ENCODE data around the gene PDZK1IP1.

The PDZK1IP1 gene

GRCh38 chr1:47207803-47208373, 18.1 kb upstream of the PDZK1IP1 start:
- TF ChIP-seq SIN3A (IDR thresholded peaks at IDR 0.05; ENCODE audit: borderline replicate concordance, insufficient read depth, low read length) (no peak), POLR2AphosphoS5 (IDR thresholded peaks at IDR 0.05; ENCODE audit: low read depth, low read length) (no peak)

- TF ChIP-seq SIN3A (IDR thresholded peaks at IDR 0.05; ENCODE audit: borderline replicate concordance, insufficient read depth, low read length): no peak
- no peak for TF ChIP-seq REST (IDR thresholded peaks at IDR 0.05; ENCODE audit: insufficient read depth in 1 of 2, low read depth in 2 of 2, low read length in 2 of 2)
- no peak for TF ChIP-seq TAF1 (IDR thresholded peaks at IDR 0.05; ENCODE audit: borderline replicate concordance, insufficient read depth, low read length)
- TF ChIP-seq FOXP2 (optimal IDR thresholded peaks at IDR 0.05; ENCODE audit: borderline replicate concordance, extremely low read depth, extremely low read length, insufficient read depth): no peak
- TF ChIP-seq POLR2AphosphoS5 (IDR thresholded peaks at IDR 0.05; ENCODE audit: low read depth, low read length): no peak
These were observed 16.1 kb upstream of the PDZK1IP1 start for GRCh38 chr1:47205918-47206317.

DNA sequence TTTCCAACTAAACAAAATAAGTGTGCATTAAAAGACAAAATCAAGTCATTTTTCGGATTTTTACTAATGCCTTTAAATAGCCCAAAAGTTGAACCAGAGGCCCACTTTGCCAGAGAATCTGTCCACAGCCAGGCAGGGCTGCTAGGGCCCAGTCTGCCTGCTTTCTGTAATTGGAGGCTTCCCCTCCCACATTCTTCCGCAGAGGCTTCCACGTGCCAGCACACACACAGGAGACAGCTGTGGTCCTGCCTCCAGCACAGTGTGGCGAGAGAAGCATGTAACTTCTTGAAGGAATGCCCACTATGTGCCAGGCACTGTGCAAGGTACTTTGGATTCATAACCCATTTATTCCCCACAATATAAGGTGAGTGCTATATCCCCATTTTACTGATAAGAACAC, 11.3 kb upstream of the PDZK1IP1 start:
- TF ChIP-seq FOXP2 (optimal IDR thresholded peaks at IDR 0.05; ENCODE audit: borderline replicate concordance, extremely low read depth, extremely low read length, insufficient read depth) (no peak), SIN3A (IDR thresholded peaks at IDR 0.05; ENCODE audit: borderline replicate concordance, insufficient read depth, low read length) (no peak), POLR2AphosphoS5 (IDR thresholded peaks at IDR 0.05; ENCODE audit: low read depth, low read length) (no peak), REST (IDR thresholded peaks at IDR 0.05; ENCODE audit: insufficient read depth in 1 of 2, low read depth in 2 of 2, low read length in 2 of 2) (no peak), TAF1 (IDR thresholded peaks at IDR 0.05; ENCODE audit: borderline replicate concordance, insufficient read depth, low read length) (no peak)

GRCh38 chr1:47198214-47198613, 8.4 kb upstream of the PDZK1IP1 start:
- TF ChIP-seq REST (IDR thresholded peaks at IDR 0.05; ENCODE audit: insufficient read depth in 1 of 2, low read depth in 2 of 2, low read length in 2 of 2): no peak
- no peak for TF ChIP-seq TAF1 (IDR thresholded peaks at IDR 0.05; ENCODE audit: borderline replicate concordance, insufficient read depth, low read length)
- TF ChIP-seq SIN3A (IDR thresholded peaks at IDR 0.05; ENCODE audit: borderline replicate concordance, insufficient read depth, low read length): no peak
- TF ChIP-seq FOXP2 (optimal IDR thresholded peaks at IDR 0.05; ENCODE audit: borderline replicate concordance, extremely low read depth, extremely low read length, insufficient read depth): no peak
- TF ChIP-seq POLR2AphosphoS5 (IDR thresholded peaks at IDR 0.05; ENCODE audit: low read depth, low read length): no peak

- TF ChIP-seq REST (IDR thresholded peaks at IDR 0.05; ENCODE audit: insufficient read depth in 1 of 2, low read depth in 2 of 2, low read length in 2 of 2): no peak
- no peak for TF ChIP-seq FOXP2 (optimal IDR thresholded peaks at IDR 0.05; ENCODE audit: borderline replicate concordance, extremely low read depth, extremely low read length, insufficient read depth)
- TF ChIP-seq SIN3A (IDR thresholded peaks at IDR 0.05; ENCODE audit: borderline replicate concordance, insufficient read depth, low read length): no peak
- TF ChIP-seq TAF1 (IDR thresholded peaks at IDR 0.05; ENCODE audit: borderline replicate concordance, insufficient read depth, low read length): no peak
- no peak for TF ChIP-seq POLR2AphosphoS5 (IDR thresholded peaks at IDR 0.05; ENCODE audit: low read depth, low read length)
These were observed 6.8 kb upstream of the PDZK1IP1 start for GRCh38 chr1:47196622-47197021.

Measured in PFSK-1 (cell line).